Measurements from ENCODE around the gene PLA2G10.
A peak's percentile ranks its signal among the peaks of the same experiment; 100 is the strongest.

PLA2G10 gene

GRCh38 chr16:14628806-14629611, 65.1 kb downstream of the PLA2G10 start:
- no peaks in the 10 kb centered on the region for H3K9me3 ChIP-seq (ENCODE audit: insufficient read depth, low read length)
- peak overlapping the region; percentile 88 for H3K9ac ChIP-seq (ENCODE audit: low read length)
- H3K4me3 ChIP-seq (ENCODE audit: low read length): peak overlapping the region; percentile 90
- H3K4me1 ChIP-seq (ENCODE audit: low read length): peaks cover 21% of the 10 kb centered on the region
- H3K27me3 ChIP-seq (ENCODE audit: low read depth, low read length): no peaks in the 10 kb centered on the region
- H3K79me2 ChIP-seq (ENCODE audit: low read length): peaks cover 35% of the 10 kb centered on the region
- no peak for TF ChIP-seq EZH2phosphoT487 (IDR thresholded peaks at IDR 0.05; ENCODE audit: low read depth)
- TF ChIP-seq CTCF (IDR thresholded peaks at IDR 0.05; ENCODE audit: low read depth, low read length): no peak
- peaks cover under 1% of the 10 kb centered on the region for H4K20me1 ChIP-seq (ENCODE audit: insufficient read depth, low read length)
- peak overlapping the region; percentile 83 for H3K4me2 ChIP-seq (ENCODE audit: low read length)
- no peak overlapping the region for H2AFZ ChIP-seq (ENCODE audit: low read depth, low read length)
- H3K27ac ChIP-seq (ENCODE audit: low read length): peak overlapping the region; percentile 60
- H3K36me3 ChIP-seq (replicated peaks; ENCODE audit: low read depth, low read length): peaks cover 32% of the 10 kb centered on the region

- TF ChIP-seq EZH2phosphoT487 (IDR thresholded peaks at IDR 0.05; ENCODE audit: low read depth) (no peak), CTCF (IDR thresholded peaks at IDR 0.05; ENCODE audit: low read depth, low read length) (no peak)
- Histone ChIP-seq H3K27me3 (ENCODE audit: low read depth, low read length) (no peaks in the 10 kb centered on the region), H3K4me1 (ENCODE audit: low read length) (peaks cover 19% of the 10 kb centered on the region), H3K4me2 (ENCODE audit: low read length) (no peak overlapping the region), H4K20me1 (ENCODE audit: insufficient read depth, low read length) (no peaks in the 10 kb centered on the region), H3K9ac (ENCODE audit: low read length) (no peak overlapping the region), H3K9me3 (ENCODE audit: insufficient read depth, low read length) (no peaks in the 10 kb centered on the region), H3K79me2 (ENCODE audit: low read length) (peaks cover 20% of the 10 kb centered on the region), H3K4me3 (ENCODE audit: low read length) (no peak overlapping the region), H3K36me3 (replicated peaks; ENCODE audit: low read depth, low read length) (peaks cover 35% of the 10 kb centered on the region), H2AFZ (ENCODE audit: low read depth, low read length) (no peak overlapping the region), H3K27ac (ENCODE audit: low read length) (no peak overlapping the region)
Measured at GRCh38 chr16:14627078-14627477, 67.0 kb downstream of the PLA2G10 start.

All from OCI-LY3 (cell line).